H9 (cell line): ENCODE measurements around the gene HSD11B1L. TPM values are rescaled to one million over a fixed set of nuclear protein-coding genes. Genes with fewer than 3 reads are reported as not detected.
A peak's percentile ranks its signal among the peaks of the same experiment; 100 is the strongest.

Source experiments
- DNase-seq: peaks from one replicate; pipeline ENCODE4 v3.0.0-alpha.2; 2017
- H2AFZ ChIP-seq: one replicate; pipeline ENCODE4 v1.6.1; 2013; ENCODE audit warnings: mild to moderate bottlenecking, low read length, control low read depth, moderate library complexity
- H2AK5ac ChIP-seq: 2 replicates; pipeline ENCODE4 v1.6.1; 2013; ENCODE audit warnings: low read length, control low read depth, mixed read lengths; ENCODE audit not compliant: insufficient read length
- H2BK120ac ChIP-seq: one replicate; pipeline ENCODE4 v1.6.1; 2013; ENCODE audit warnings: low read depth, mild to moderate bottlenecking, low read length, control low read depth, inconsistent platforms; ENCODE audit not compliant: poor library complexity, severe bottlenecking
- H2BK12ac ChIP-seq: 2 replicates; pipeline ENCODE4 v1.6.1; 2013; ENCODE audit warnings: low read length, control low read depth, mixed read lengths, low read depth; ENCODE audit not compliant: insufficient read length
- H2BK15ac ChIP-seq: 2 replicates; pipeline ENCODE4 v1.6.1; 2013; ENCODE audit warnings: low read depth, low read length, control low read depth
- H2BK20ac ChIP-seq: one replicate; pipeline ENCODE4 v1.6.1; 2013; ENCODE audit warnings: low read depth, mild to moderate bottlenecking, low read length, control low read depth, inconsistent platforms; ENCODE audit not compliant: poor library complexity, severe bottlenecking
- H2BK5ac ChIP-seq: 2 replicates; pipeline ENCODE4 v1.6.1; 2013; ENCODE audit warnings: low read length, control low read depth, mixed read lengths; ENCODE audit not compliant: insufficient read length
- H3K14ac ChIP-seq: 2 replicates; pipeline ENCODE4 v1.6.1; 2013; ENCODE audit warnings: low read length, control low read depth; ENCODE audit not compliant: insufficient read depth
- H3K18ac ChIP-seq: 2 replicates; pipeline ENCODE4 v1.6.1; 2013; ENCODE audit warnings: low read depth, mild to moderate bottlenecking, mixed read lengths, low read length, control low read depth; ENCODE audit not compliant: insufficient read length
- H3K23ac ChIP-seq: 2 replicates; pipeline ENCODE4 v1.6.1; 2013; ENCODE audit warnings: low read length, control low read depth, mixed read lengths, low read depth; ENCODE audit not compliant: insufficient read length
- H3K23me2 ChIP-seq: 2 replicates; pipeline ENCODE4 v1.6.1; 2013; ENCODE audit warnings: low read depth, mild to moderate bottlenecking, mixed read lengths, low read length, control low read depth; ENCODE audit not compliant: insufficient read length, poor library complexity, severe bottlenecking
- H3K27ac ChIP-seq: 2 replicates; pipeline ENCODE4 v1.5.1; 2013; ENCODE audit warnings: low read length, control low read depth, mixed read lengths, low read depth; ENCODE audit not compliant: insufficient read length
- H3K27me3 ChIP-seq: 2 replicates; pipeline ENCODE4 v1.6.1; 2013; ENCODE audit warnings: low read length, control low read depth, inconsistent platforms; ENCODE audit not compliant: insufficient read depth
- H3K4ac ChIP-seq: 2 replicates; pipeline ENCODE4 v1.6.1; 2013; ENCODE audit warnings: low read depth, mild to moderate bottlenecking, control low read depth, inconsistent platforms, low read length, moderate library complexity
- H3K4me1 ChIP-seq: 2 replicates; pipeline ENCODE4 v1.6.1; 2013; ENCODE audit warnings: low read length, control low read depth, inconsistent platforms; ENCODE audit not compliant: insufficient read depth
- H3K4me2 ChIP-seq: 2 replicates; pipeline ENCODE4 v1.6.1; 2013; ENCODE audit warnings: low read length, control low read depth, mixed read lengths; ENCODE audit not compliant: insufficient read length, insufficient read depth
- H3K56ac ChIP-seq: 2 replicates; pipeline ENCODE4 v1.6.1; 2013; ENCODE audit warnings: low read depth, mild to moderate bottlenecking, mixed read lengths, low read length, control low read depth; ENCODE audit not compliant: insufficient read length
- H3K79me1 ChIP-seq: 2 replicates; pipeline ENCODE4 v1.6.1; 2013; ENCODE audit warnings: low read depth, mild to moderate bottlenecking, moderate library complexity, low read length, control low read depth, inconsistent platforms; ENCODE audit not compliant: insufficient read depth, poor library complexity, severe bottlenecking
- H3K79me2 ChIP-seq: 2 replicates; pipeline ENCODE4 v1.6.1; 2013; ENCODE audit warnings: low read length, control low read depth, inconsistent platforms; ENCODE audit not compliant: insufficient read depth
- H3K9ac ChIP-seq: 2 replicates; pipeline ENCODE4 v1.6.1; 2013; ENCODE audit warnings: low read length, control low read depth, mixed read lengths; ENCODE audit not compliant: insufficient read length; ENCODE audit errors: extremely low read depth
- H3K9me3 ChIP-seq: one replicate; pipeline ENCODE4 v1.6.1; 2013; ENCODE audit warnings: low read depth, low read length, inconsistent platforms; ENCODE audit not compliant: control insufficient read depth
- H3T11ph ChIP-seq: one replicate; pipeline ENCODE4 v1.6.1; 2013; ENCODE audit warnings: mild to moderate bottlenecking, low read length, control low read depth, inconsistent platforms
- H4K20me1 ChIP-seq: one replicate; pipeline ENCODE4 v1.6.1; 2013; ENCODE audit not compliant: control insufficient read depth, insufficient read length, insufficient read depth
- H4K5ac ChIP-seq: 2 replicates; pipeline ENCODE4 v1.6.1; 2013; ENCODE audit warnings: low read depth, mild to moderate bottlenecking, mixed read lengths, low read length, control low read depth; ENCODE audit not compliant: insufficient read length
- H4K8ac ChIP-seq: replicated peaks from 2 replicates; pipeline ENCODE4 v1.6.1; 2013; ENCODE audit warnings: low read length, control low read depth, mixed read lengths, low read depth; ENCODE audit not compliant: insufficient read length
- H4K91ac ChIP-seq: 2 replicates; pipeline ENCODE4 v1.6.1; 2013; ENCODE audit warnings: low read depth, mild to moderate bottlenecking, moderate library complexity, mixed read lengths, low read length, control low read depth; ENCODE audit not compliant: insufficient read length
- H3K27ac Mint-ChIP-seq, 3 experiments: 2 replicates in 2 of 3; 3 replicates in 1 of 3; pipeline ENCODE4 v1.8.0; 2020 to 2021; ENCODE audit warnings: mixed read lengths in 3 of 3, mild to moderate bottlenecking in 1 of 3, moderate library complexity in 1 of 3
- H3K27me3 Mint-ChIP-seq: 2 replicates; pipeline ENCODE4 v1.8.0; 2021; ENCODE audit warnings: low read depth, mild to moderate bottlenecking, moderate library complexity, mixed read lengths
- H3K36me3 Mint-ChIP-seq, 3 experiments: 2 replicates in 2 of 3; 3 replicates in 1 of 3; pipeline ENCODE4 v1.8.0; 2020 to 2021; ENCODE audit warnings: low read depth in 3 of 3, mixed read lengths in 3 of 3; ENCODE audit not compliant: insufficient read depth in 1 of 3
- H3K4me1 Mint-ChIP-seq, 2 experiments: 2 replicates each; pipeline ENCODE4 v1.8.0; 2020; ENCODE audit warnings: mixed read lengths in 2 of 2
- H3K4me3 Mint-ChIP-seq, 2 experiments: 2 replicates in 1 of 2; 3 replicates in 1 of 2; pipeline ENCODE4 v1.8.0; 2020 to 2021; ENCODE audit warnings: mild to moderate bottlenecking in 2 of 2, mixed read lengths in 2 of 2, moderate library complexity in 1 of 2
- H3K9me3 Mint-ChIP-seq, 2 experiments: 2 replicates in 1 of 2; 3 replicates in 1 of 2; pipeline ENCODE4 v1.8.0; 2020; ENCODE audit warnings: mild to moderate bottlenecking in 2 of 2, mixed read lengths in 2 of 2, moderate library complexity in 1 of 2
- WGBS: extraction: QIAGEN DNeasy Blood & Tissue Kit; methylation state at CpG from one replicate; pipeline ENCODE4 v1.1.7; 2013; ENCODE audit warnings: missing lambda C conversion rate, low lambda C conversion rate, mixed read lengths; ENCODE audit not compliant: insufficient read length; ENCODE audit errors: extremely low coverage; 5-methylcytosine and 5-hydroxymethylcytosine counted together
- total RNA-seq: library from RNA; stranded (reverse); gene quantifications from 2 replicates; pipeline ENCODE4 v1.2.1, GENCODE V29; 2021
- TF ChIP-seq, protein P1 (sequence below): fragments of 200-600 bp; sonication (generic); conservative IDR thresholded peaks from 3 replicates; pipeline ENCODE4 v1.8.0; 2021; ENCODE audit warnings: antibody characterized with exemption, mild to moderate bottlenecking

The HSD11B1L gene
- total RNA-seq, 1 experiment from 2014 or later: 9.3 TPM

DNA sequence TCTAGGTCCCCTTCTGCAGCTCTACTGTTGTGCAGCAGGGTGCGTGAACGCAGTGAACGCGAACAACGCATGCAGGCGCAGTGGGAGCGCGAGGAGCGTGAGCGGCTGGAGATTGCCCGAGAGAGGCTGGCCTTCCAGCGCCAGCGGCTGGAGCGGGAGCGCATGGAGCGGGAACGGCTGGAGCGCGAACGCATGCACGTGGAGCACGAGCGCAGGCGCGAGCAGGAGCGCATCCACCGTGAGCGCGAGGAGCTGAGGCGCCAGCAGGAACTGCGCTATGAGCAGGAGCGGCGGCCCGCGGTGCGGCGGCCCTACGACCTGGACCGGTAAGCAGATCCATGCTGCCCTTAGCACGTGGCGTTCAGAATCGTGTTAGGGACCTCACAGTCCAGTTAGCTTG lies 19.3 kb upstream of the HSD11B1L start:
- Histone ChIP-seq H2AFZ (no peak overlapping the region), H2BK120ac (no peak overlapping the region), H3K9ac (no peak overlapping the region), H4K8ac (no peak overlapping the region), H3K79me1 (no peaks in the 10 kb centered on the region), H3K79me2 (no peaks in the 10 kb centered on the region; the same call in 1 of the 2 replicates), H3K9me3 (no peaks in the 10 kb centered on the region), H2AK5ac (no peak overlapping the region), H4K5ac (no peak overlapping the region), H3K27ac (no peak overlapping the region), H2BK20ac (no peak overlapping the region), H3K56ac (no peak overlapping the region), H4K20me1 (peaks cover 4% of the 10 kb centered on the region), H3K4me2 (no peak overlapping the region), H2BK5ac (no peak overlapping the region), H3K4ac (no peak overlapping the region), H3K4me1 (no peaks in the 10 kb centered on the region), H3K23me2 (no peaks in the 10 kb centered on the region), H4K91ac (no peak overlapping the region), H2BK15ac (no peak overlapping the region), H3T11ph (no peak overlapping the region), H3K23ac (no peak overlapping the region), H3K14ac (no peak overlapping the region), H2BK12ac (no peak overlapping the region), H3K27me3 (no peaks in the 10 kb centered on the region), H3K18ac (no peak overlapping the region)
- Mint-ChIP-seq H3K4me1 (no peaks in the 10 kb centered on the region), H3K27ac (peak overlapping the region in 1 of 3 experiments; percentile 16; a peak in 1 of 7 replicates), H3K27me3 (no peaks in the 10 kb centered on the region), H3K4me3 (no peak overlapping the region), H3K9me3 (no peaks in the 10 kb centered on the region), H3K36me3 (peaks cover 41 to 93% (median 77%) of the 10 kb centered on the region in 3 experiments; a peak in 6 of 7 replicates)
- no peak for DNase-seq
- WGBS: no CpG with 5 or more reads among the region's 42 CpGs
- TF ChIP-seq, protein P1, sequence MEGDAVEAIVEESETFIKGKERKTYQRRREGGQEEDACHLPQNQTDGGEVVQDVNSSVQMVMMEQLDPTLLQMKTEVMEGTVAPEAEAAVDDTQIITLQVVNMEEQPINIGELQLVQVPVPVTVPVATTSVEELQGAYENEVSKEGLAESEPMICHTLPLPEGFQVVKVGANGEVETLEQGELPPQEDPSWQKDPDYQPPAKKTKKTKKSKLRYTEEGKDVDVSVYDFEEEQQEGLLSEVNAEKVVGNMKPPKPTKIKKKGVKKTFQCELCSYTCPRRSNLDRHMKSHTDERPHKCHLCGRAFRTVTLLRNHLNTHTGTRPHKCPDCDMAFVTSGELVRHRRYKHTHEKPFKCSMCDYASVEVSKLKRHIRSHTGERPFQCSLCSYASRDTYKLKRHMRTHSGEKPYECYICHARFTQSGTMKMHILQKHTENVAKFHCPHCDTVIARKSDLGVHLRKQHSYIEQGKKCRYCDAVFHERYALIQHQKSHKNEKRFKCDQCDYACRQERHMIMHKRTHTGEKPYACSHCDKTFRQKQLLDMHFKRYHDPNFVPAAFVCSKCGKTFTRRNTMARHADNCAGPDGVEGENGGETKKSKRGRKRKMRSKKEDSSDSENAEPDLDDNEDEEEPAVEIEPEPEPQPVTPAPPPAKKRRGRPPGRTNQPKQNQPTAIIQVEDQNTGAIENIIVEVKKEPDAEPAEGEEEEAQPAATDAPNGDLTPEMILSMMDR: no peak
